HCT116 (cell line): ENCODE data around the gene SPEF2. TPM values are rescaled to one million over a fixed set of nuclear protein-coding genes. Genes with fewer than 3 reads are reported as not detected.

Experiments
- ATAC-seq: fragments of 200-7000 bp; cut with Tn5 transposase; 2 replicates; pipeline ENCODE4 v1.9.1; 2020; ENCODE audit warnings: mild to moderate bottlenecking, moderate library complexity
- BruUV-seq: library from RNA; stranded (reverse); fragments of 400-500 nt; replicated peaks from 2 replicates; lab custom pipeline; 2021; lab: Mats Ljungman, UMichigan
- CTCF ChIA-PET: fragments of 300-600 bp; sonication (Branson Sonifier 250); formaldehyde crosslinking; loops from one replicate; lab custom pipeline; 2021; ENCODE audit warnings: antibody characterized with exemption; lab: Charles Lee
- POLR2A ChIA-PET: fragments of 300-600, 350-600 bp; sonication (Branson Sonifier 250); formaldehyde crosslinking; loops from one replicate; lab custom pipeline; 2021; ENCODE audit warnings: antibody characterized with exemption; lab: Charles Lee
- RAD21 ChIA-PET, 2 experiments: fragments of 300-600 bp; sonication (Branson Sonifier 250); formaldehyde crosslinking; loops; one replicate each; lab custom pipeline; 2023; ENCODE audit warnings: low total read pairs in 2 of 2; ENCODE audit not compliant: uncharacterized antibody in 2 of 2, unreplicated experiment in 2 of 2, low non-redundant PET in 1 of 2; lab: Charles Lee
- DNase-seq: peaks from one replicate; pipeline ENCODE4 v3.0.0-alpha.2; 2010; ENCODE audit warnings: low read depth, low spot score
- H2AFZ ChIP-seq: fragments of 200-600 bp; shearing (Covaris generic), sonication (generic); 2 replicates; pipeline ENCODE4 v1.6.1; 2017; ENCODE audit warnings: low read depth, mixed run types, mixed read lengths, antibody characterized with exemption, low read length; ENCODE audit not compliant: poor library complexity, severe bottlenecking
- H3K27ac ChIP-seq: 2 replicates; pipeline ENCODE4 v1.5.1; 2012; ENCODE audit warnings: low read depth, low read length
- H3K27me3 ChIP-seq: fragments of 200-600 bp; sonication (generic); 2 replicates; pipeline ENCODE4 v1.6.1; 2016; ENCODE audit warnings: mixed run types, low read length, mixed read lengths; ENCODE audit not compliant: insufficient read depth
- H3K36me3 ChIP-seq, 2 experiments: fragments of 200-500 bp in 1 of 2; fragments of 200-600 bp in 1 of 2; sonication (Bioruptor generic) in 1 of 2; sonication (generic) in 1 of 2; 2 replicates each; pipeline versions ENCODE4 v1.5.1 to v1.6.1; 2014 to 2016; ENCODE audit warnings: low read length in 2 of 2, inconsistent platforms in 1 of 2, mixed read lengths in 1 of 2, mixed run types in 1 of 2; ENCODE audit not compliant: insufficient read depth in 2 of 2, control insufficient read depth in 1 of 2
- H3K4me1 ChIP-seq, 2 experiments: fragments of 200-600 bp in 1 of 2; sonication (generic) in 1 of 2; 2 replicates each; pipeline versions ENCODE4 v1.5.1 to v1.6.1; 2012 to 2017; ENCODE audit warnings: low read length in 2 of 2, inconsistent platforms in 1 of 2, mild to moderate bottlenecking in 1 of 2, mixed read lengths in 1 of 2, mixed run types in 1 of 2, moderate library complexity in 1 of 2; ENCODE audit not compliant: insufficient read depth in 2 of 2, control insufficient read depth in 1 of 2
- H3K4me2 ChIP-seq: fragments of 200-600 bp; sonication (generic); 2 replicates; pipeline ENCODE4 v1.6.1; 2017; ENCODE audit warnings: mixed run types, low read length, mixed read lengths
- H3K4me3 ChIP-seq, 2 experiments: fragments of 200-600 bp in 1 of 2; sonication (generic) in 1 of 2; replicated peaks in 1 of 2; 2 replicates each; pipeline ENCODE4 v1.5.1; 2011 to 2016; ENCODE audit warnings: low read length in 2 of 2, control low read depth in 1 of 2, low read depth in 1 of 2, mild to moderate bottlenecking in 1 of 2, mixed read lengths in 1 of 2, mixed run types in 1 of 2
- H3K79me2 ChIP-seq: fragments of 200-600 bp; sonication (generic); 2 replicates; pipeline ENCODE4 v1.6.1; 2017; ENCODE audit warnings: mild to moderate bottlenecking, mixed run types, low read length, moderate library complexity, mixed read lengths; ENCODE audit not compliant: insufficient read depth
- H3K9ac ChIP-seq: fragments of 200-600 bp; sonication (generic); 2 replicates; pipeline ENCODE4 v1.6.1; 2016; ENCODE audit warnings: low read length, mixed read lengths
- H3K9me2 ChIP-seq: fragments of 200-600 bp; sonication (generic), shearing (Covaris generic); 2 replicates; pipeline ENCODE4 v1.6.1; 2017; ENCODE audit warnings: mixed run types, mild to moderate bottlenecking, moderate library complexity; ENCODE audit not compliant: insufficient read depth
- H3K9me3 ChIP-seq, 2 experiments: fragments of 200-500 bp in 1 of 2; fragments of 200-600 bp in 1 of 2; sonication (Bioruptor generic) in 1 of 2; sonication (generic) in 1 of 2; 2 replicates each; pipeline ENCODE4 v1.6.1; 2014 to 2017; ENCODE audit warnings: low read length in 2 of 2, mixed read lengths in 2 of 2, inconsistent platforms in 1 of 2, low read depth in 1 of 2, mild to moderate bottlenecking in 1 of 2, mixed run types in 1 of 2, moderate library complexity in 1 of 2; ENCODE audit not compliant: control insufficient read depth in 1 of 2, insufficient read depth in 1 of 2
- H4K20me1 ChIP-seq: fragments of 200-600 bp; sonication (generic), shearing (Covaris generic); 2 replicates; pipeline ENCODE4 v1.6.1; 2017; ENCODE audit warnings: mixed run types, mild to moderate bottlenecking, moderate library complexity; ENCODE audit not compliant: insufficient read depth
- ATF3 ChIP-seq: IDR thresholded peaks from 2 replicates; pipeline ENCODE4 v1.6.1; 2012
- CBX3 ChIP-seq: IDR thresholded peaks from 2 replicates; pipeline ENCODE4 v1.6.1; 2012; ENCODE audit warnings: low read depth
- CEBPB ChIP-seq: IDR thresholded peaks from 2 replicates; pipeline ENCODE4 v1.6.1; 2012; ENCODE audit warnings: low read depth
- CTCF ChIP-seq, 3 experiments: fragments of 200-600 bp in 1 of 3; sonication (generic) in 1 of 3; IDR thresholded peaks in 2 of 3; conservative IDR thresholded peaks in 1 of 3; 2 replicates each; pipeline ENCODE4 v1.5.1; 2012 to 2017; ENCODE audit warnings: low read depth in 2 of 3, low read length in 2 of 3, antibody characterized with exemption in 1 of 3, borderline replicate concordance in 1 of 3, control low read depth in 1 of 3, mild to moderate bottlenecking in 1 of 3, mixed read lengths in 1 of 3, mixed run types in 1 of 3, moderate library complexity in 1 of 3; ENCODE audit not compliant: insufficient read depth in 1 of 3
- EGR1 ChIP-seq: IDR thresholded peaks from 2 replicates; pipeline ENCODE4 v1.6.1; 2012; ENCODE audit warnings: low read depth
- ELF1 ChIP-seq: IDR thresholded peaks from 2 replicates; pipeline ENCODE4 v1.6.1; 2012; ENCODE audit warnings: low read depth, borderline replicate concordance
- EZH2phosphoT487 ChIP-seq: fragments of 200-600 bp; IDR thresholded peaks from 2 replicates; pipeline ENCODE4 v1.6.1; 2018; ENCODE audit warnings: antibody characterized with exemption, borderline replicate concordance
- MAX ChIP-seq: IDR thresholded peaks from 2 replicates; pipeline ENCODE4 v1.6.1; 2012
- SP1 ChIP-seq: IDR thresholded peaks from 2 replicates; pipeline ENCODE4 v1.6.1; 2012; ENCODE audit warnings: low read depth
- SRF ChIP-seq: IDR thresholded peaks from 2 replicates; pipeline ENCODE4 v1.6.1; 2012; ENCODE audit warnings: low read depth
- TCF7L2 ChIP-seq: IDR thresholded peaks from 2 replicates; pipeline ENCODE4 v1.7.0; 2011; ENCODE audit warnings: borderline replicate concordance, inconsistent platforms; ENCODE audit not compliant: insufficient read depth, insufficient read length; ENCODE audit errors: extremely low read depth
- ZFX ChIP-seq: fragments of 450-650 bp; IDR thresholded peaks from 2 replicates; pipeline ENCODE4 v1.6.1; 2017
- ZNF274 ChIP-seq: fragments of 200-500 bp; sonication (Bioruptor generic); IDR thresholded peaks from 2 replicates; pipeline ENCODE4 v1.6.1; 2014; ENCODE audit warnings: mild to moderate bottlenecking, low read depth, low read length, inconsistent platforms
- intact Hi-C: fragments of 100-400 bp; cut with micrococcal nuclease; formaldehyde crosslinking; loops from 2 replicates; pipeline ENCODE4 v1.10.0; 2022
- total RNA-seq: library from RNA; stranded (reverse); gene quantifications from one replicate; pipeline ENCODE4 v1.2.1, GENCODE V29; 2021; ENCODE audit not compliant: unreplicated experiment

SPEF2 gene
- total RNA-seq, 1 experiment from 2014 or later, result 4.6 TPM

GRCh38 chr5:35709688-35710087 is 92.0 kb downstream of the SPEF2 start:
- Histone ChIP-seq H3K4me2 (no peak overlapping the region), H3K27ac (no peak overlapping the region), H2AFZ (no peak overlapping the region), H3K36me3 (no peaks in the 10 kb centered on the region), H3K79me2 (no peaks in the 10 kb centered on the region), H4K20me1 (no peaks in the 10 kb centered on the region), H3K9me3 (no peaks in the 10 kb centered on the region), H3K9me2 (no peaks in the 10 kb centered on the region), H3K9ac (no peak overlapping the region), H3K4me3 (no peak overlapping the region), H3K4me1 (no peaks in the 10 kb centered on the region), H3K27me3 (no peaks in the 10 kb centered on the region; the same call in 1 of the 2 replicates)
- ChIA-PET POLR2A (no interaction called here), CTCF (no interaction called here), RAD21 (no interaction called here)
- ATAC-seq, result no peak
- intact Hi-C loops, result no loop called here
- no peak for DNase-seq
- TF ChIP-seq ZNF274 (no peak), EGR1 (no peak), CEBPB (no peak), TCF7L2 (no peak), ELF1 (no peak), SRF (no peak), ZFX (no peak), CBX3 (no peak), ATF3 (no peak), SP1 (no peak), EZH2phosphoT487 (no peak)
- no TSS peak for BruUV-seq

- Histone ChIP-seq H3K27ac (no peak overlapping the region), H3K27me3 (no peaks in the 10 kb centered on the region), H3K4me3 (no peak overlapping the region), H2AFZ (no peak overlapping the region), H3K36me3 (no peaks in the 10 kb centered on the region), H3K4me1 (no peaks in the 10 kb centered on the region), H3K79me2 (no peaks in the 10 kb centered on the region), H4K20me1 (no peaks in the 10 kb centered on the region), H3K9me2 (no peaks in the 10 kb centered on the region), H3K4me2 (no peak overlapping the region), H3K9me3 (no peaks in the 10 kb centered on the region), H3K9ac (no peak overlapping the region)
- ChIA-PET CTCF (interaction anchor here (0.6 to 0.7 kb wide), 2 partner anchors 67 to 373 kb away, joined by 3 read pairs; no protein-coding TSS in a partner anchor), POLR2A (no interaction called here), RAD21 (no interaction called here)
- TF ChIP-seq MAX (no peak), CTCF (IDR thresholded peaks at IDR 0.05 in 2 of 3, conservative IDR thresholded peaks at IDR 0.05 in 1 of 3; ENCODE audit: borderline replicate concordance in 1 of 3, insufficient read depth in 1 of 3, low read depth in 2 of 3, low read length in 2 of 3) (peak in 2 of 3 experiments; percentile 56 to 70; a peak in 4 of 6 replicates)
- DNase-seq (no peak), ATAC-seq (peak; percentile 46; the same call in 1 of the 2 replicates)
- intact Hi-C loops, result no loop called here
- no TSS peak for BruUV-seq
Measured at GRCh38 chr5:35717718-35718117, 100.1 kb downstream of the SPEF2 start.
